ENCODE results near the gene CEP85L.

CEP85L gene

GRCh38 chr6:118567974-118568373 is 83.4 kb downstream of the CEP85L start:
- no peak overlapping the region for H3K4me3 ChIP-seq (replicated peaks; ENCODE audit: insufficient read depth, low read length)
- no peak overlapping the region for H3K27ac ChIP-seq (replicated peaks)
- DNase-seq (ENCODE audit: low read depth in 1 of 2, low spot score in 1 of 2) = no peak
- TF ChIP-seq POLR2AphosphoS5 (IDR thresholded peaks at IDR 0.05; ENCODE audit: low read depth) (no peak), CTCF (IDR thresholded peaks at IDR 0.05; ENCODE audit: insufficient read depth, low read length) (no peak), SPI1 (IDR thresholded peaks at IDR 0.05; ENCODE audit: borderline replicate concordance, low read depth) (no peak), REST (IDR thresholded peaks at IDR 0.05; ENCODE audit: insufficient replicate concordance, low read depth) (no peak), GABPA (IDR thresholded peaks at IDR 0.05; ENCODE audit: low read depth) (no peak)
- no peaks in the 10 kb centered on the region for H3K27me3 ChIP-seq (ENCODE audit: insufficient read depth, poor library complexity, severe bottlenecking)

- Histone ChIP-seq H3K27ac (replicated peaks) (no peak overlapping the region), H3K27me3 (ENCODE audit: insufficient read depth, poor library complexity, severe bottlenecking) (no peaks in the 10 kb centered on the region), H3K4me3 (replicated peaks; ENCODE audit: insufficient read depth, low read length) (no peak overlapping the region)
- TF ChIP-seq POLR2AphosphoS5 (IDR thresholded peaks at IDR 0.05; ENCODE audit: low read depth) (no peak), GABPA (IDR thresholded peaks at IDR 0.05; ENCODE audit: low read depth) (no peak), CTCF (IDR thresholded peaks at IDR 0.05; ENCODE audit: insufficient read depth, low read length) (peak; percentile 4), SPI1 (IDR thresholded peaks at IDR 0.05; ENCODE audit: borderline replicate concordance, low read depth) (no peak), REST (IDR thresholded peaks at IDR 0.05; ENCODE audit: insufficient replicate concordance, low read depth) (no peak)
- no peak for DNase-seq (ENCODE audit: low read depth in 1 of 2, low spot score in 1 of 2)
These were observed 86.0 kb downstream of the CEP85L start for GRCh38 chr6:118565311-118565960.

DNA sequence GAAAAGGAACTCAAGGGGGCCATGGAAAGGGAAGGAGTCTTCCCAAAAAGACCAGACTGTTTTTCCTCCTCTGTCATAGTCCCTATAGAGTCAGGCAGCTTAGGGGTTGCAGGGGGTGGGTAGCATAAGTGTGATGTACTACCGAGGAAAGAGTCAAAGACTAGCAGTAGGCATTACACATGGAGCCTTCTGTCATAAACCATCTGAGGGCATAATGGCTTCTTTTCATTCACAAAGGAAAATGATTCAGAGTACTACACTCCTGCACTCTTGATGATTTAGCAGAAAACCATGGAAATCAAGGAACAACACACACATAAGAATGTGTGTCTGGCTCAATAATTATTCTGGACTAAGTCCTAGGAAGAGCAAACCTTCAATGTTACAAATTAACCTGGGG is 88.4 kb downstream of the CEP85L start:
- Histone ChIP-seq H3K27ac (replicated peaks) (no peak overlapping the region), H3K27me3 (ENCODE audit: insufficient read depth, poor library complexity, severe bottlenecking) (no peaks in the 10 kb centered on the region), H3K4me3 (replicated peaks; ENCODE audit: insufficient read depth, low read length) (no peak overlapping the region)
- no peak for DNase-seq (ENCODE audit: low read depth in 1 of 2, low spot score in 1 of 2)
- TF ChIP-seq SPI1 (IDR thresholded peaks at IDR 0.05; ENCODE audit: borderline replicate concordance, low read depth) = no peak
- no peak for TF ChIP-seq CTCF (IDR thresholded peaks at IDR 0.05; ENCODE audit: insufficient read depth, low read length)

- no peak overlapping the region for H3K4me3 ChIP-seq (replicated peaks; ENCODE audit: insufficient read depth, low read length)
- no peak for DNase-seq (ENCODE audit: low read depth in 1 of 2, low spot score in 1 of 2)
- H3K27me3 ChIP-seq (ENCODE audit: insufficient read depth, poor library complexity, severe bottlenecking) = no peaks in the 10 kb centered on the region
- no peak overlapping the region for H3K27ac ChIP-seq (replicated peaks)
- TF ChIP-seq SPI1 (IDR thresholded peaks at IDR 0.05; ENCODE audit: borderline replicate concordance, low read depth) = no peak
- no peak for TF ChIP-seq CTCF (IDR thresholded peaks at IDR 0.05; ENCODE audit: insufficient read depth, low read length)
- no peak for TF ChIP-seq POLR2AphosphoS5 (IDR thresholded peaks at IDR 0.05; ENCODE audit: low read depth)
- TF ChIP-seq REST (IDR thresholded peaks at IDR 0.05; ENCODE audit: insufficient replicate concordance, low read depth) = no peak
These were observed 89.1 kb downstream of the CEP85L start for GRCh38 chr6:118562248-118562647.
